Subcutaneous adipose tissue (tissue), 4 donors: ENCODE results near the gene EFL1. TPM values are rescaled to one million over a fixed set of nuclear protein-coding genes. Genes with fewer than 3 reads are reported as not detected.

Source experiments
- total RNA-seq, 4 donors: library from RNA; depleted of rRNA; stranded (reverse); fragments of >200 nt; gene quantifications; one replicate each; pipeline ENCODE4 v1.1.0, GENCODE V29; 2016
- TF ChIP-seq, protein P1 (sequence below): fragments of 450-650 bp; IDR thresholded peaks from one replicate; pipeline ENCODE4 v1.5.1; 2016; ENCODE audit warnings: low read depth, mild to moderate bottlenecking, control low read depth, antibody characterized with exemption, moderate library complexity

EFL1 gene
- total RNA-seq, 4 donors from 2014 or later = 12.2 to 21.1 (median 16.6) TPM

- TF ChIP-seq, protein P1, sequence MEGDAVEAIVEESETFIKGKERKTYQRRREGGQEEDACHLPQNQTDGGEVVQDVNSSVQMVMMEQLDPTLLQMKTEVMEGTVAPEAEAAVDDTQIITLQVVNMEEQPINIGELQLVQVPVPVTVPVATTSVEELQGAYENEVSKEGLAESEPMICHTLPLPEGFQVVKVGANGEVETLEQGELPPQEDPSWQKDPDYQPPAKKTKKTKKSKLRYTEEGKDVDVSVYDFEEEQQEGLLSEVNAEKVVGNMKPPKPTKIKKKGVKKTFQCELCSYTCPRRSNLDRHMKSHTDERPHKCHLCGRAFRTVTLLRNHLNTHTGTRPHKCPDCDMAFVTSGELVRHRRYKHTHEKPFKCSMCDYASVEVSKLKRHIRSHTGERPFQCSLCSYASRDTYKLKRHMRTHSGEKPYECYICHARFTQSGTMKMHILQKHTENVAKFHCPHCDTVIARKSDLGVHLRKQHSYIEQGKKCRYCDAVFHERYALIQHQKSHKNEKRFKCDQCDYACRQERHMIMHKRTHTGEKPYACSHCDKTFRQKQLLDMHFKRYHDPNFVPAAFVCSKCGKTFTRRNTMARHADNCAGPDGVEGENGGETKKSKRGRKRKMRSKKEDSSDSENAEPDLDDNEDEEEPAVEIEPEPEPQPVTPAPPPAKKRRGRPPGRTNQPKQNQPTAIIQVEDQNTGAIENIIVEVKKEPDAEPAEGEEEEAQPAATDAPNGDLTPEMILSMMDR = no peak
Measured at GRCh38 chr15:82173108-82173507, 89.4 kb downstream of the EFL1 start.

DNA sequence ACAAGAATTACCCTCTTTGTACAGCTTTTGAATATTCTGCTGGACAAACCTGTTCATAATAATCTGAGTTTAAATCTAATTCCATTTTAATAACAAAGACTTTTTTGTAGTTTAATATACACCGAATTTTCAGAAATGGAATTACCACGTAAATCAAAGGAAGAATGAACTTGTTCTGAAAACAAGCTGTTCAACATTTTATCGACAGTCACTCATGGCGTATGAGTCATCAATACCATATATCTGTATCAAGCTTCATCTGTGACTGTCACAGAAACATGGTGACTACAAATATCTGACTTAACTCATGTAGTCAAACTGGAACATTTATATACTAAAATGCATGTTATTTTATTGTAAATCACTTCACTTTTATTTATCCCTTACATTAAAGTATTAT is 90.0 kb downstream of the EFL1 start:
- TF ChIP-seq, protein P1 = no peak

DNA sequence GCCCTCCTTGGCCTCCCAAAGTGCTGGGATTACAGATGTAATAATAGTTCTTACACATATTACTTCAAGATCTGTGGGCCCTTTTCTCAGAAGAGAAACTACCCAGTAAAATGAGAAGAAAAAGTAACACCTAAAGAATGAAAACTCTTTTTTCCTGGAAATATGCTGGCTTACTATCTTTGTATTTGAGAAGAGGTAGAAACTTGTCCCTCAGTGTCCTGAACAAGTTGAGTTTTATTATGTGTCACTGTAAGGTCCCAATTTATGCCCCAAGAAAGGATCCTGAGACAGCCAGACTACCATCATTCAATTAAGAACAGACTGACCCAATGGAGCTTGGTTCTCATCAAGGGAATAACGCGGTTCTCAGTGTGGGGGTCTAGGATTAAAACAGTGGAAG is 93.8 kb downstream of the EFL1 start:
- TF ChIP-seq, protein P1 = no peak

DNA sequence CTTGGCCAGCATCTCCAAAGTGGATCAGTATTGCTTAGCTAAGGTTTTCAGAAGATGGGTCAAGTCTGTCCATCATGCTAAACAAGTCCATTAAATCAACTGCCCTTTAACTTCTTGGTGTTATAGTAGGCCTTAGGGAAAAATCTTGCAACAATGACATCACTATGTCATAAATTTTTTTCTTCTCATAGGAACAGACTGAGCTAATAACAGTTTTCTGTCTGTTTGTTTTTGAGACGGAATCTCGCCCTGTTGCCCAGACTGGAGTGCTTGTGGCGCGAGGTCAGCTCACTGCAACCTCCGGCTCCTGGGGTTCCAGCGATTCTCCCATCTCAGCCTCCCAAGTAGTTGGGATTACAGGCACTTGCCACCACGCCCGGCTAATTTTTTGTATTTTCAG is 94.2 kb downstream of the EFL1 start:
- TF ChIP-seq, protein P1 = no peak

- TF ChIP-seq, protein P1 = no peak
Measured at GRCh38 chr15:82165948-82166376, 96.6 kb downstream of the EFL1 start.

GRCh38 chr15:82159922-82160321 is 102.6 kb downstream of the EFL1 start:
- TF ChIP-seq, protein P1 = no peak

- TF ChIP-seq, protein P1 = no peak
Measured at GRCh38 chr15:82158811-82159210, 103.7 kb downstream of the EFL1 start.

- TF ChIP-seq, protein P1 = no peak
Measured at GRCh38 chr15:82150645-82151044, 111.9 kb downstream of the EFL1 start.
